Right lobe of liver (tissue), 6 donors: ENCODE measurements around the gene OPTC. TPM values are rescaled to one million over a fixed set of nuclear protein-coding genes. Genes with fewer than 3 reads are reported as not detected.

Source experiments
- ATAC-seq, 4 donors: fragments of 200-7000 bp; cut with Tn5 transposase; one replicate each; pipeline ENCODE4 v1.9.1; 2020; ENCODE audit warnings: mild to moderate bottlenecking in 4 of 4, moderate library complexity in 4 of 4
- DNase-seq, 3 donors: peaks; one replicate each; pipeline ENCODE4 v3.0.0-alpha.2; 2020
- H3K27ac ChIP-seq, 3 donors: fragments of 200-600 bp; one replicate each; pipeline ENCODE4 v1.8.0; 2022
- H3K27me3 ChIP-seq, 2 donors: fragments of 200-600 bp; one replicate each; pipeline ENCODE4 v1.8.0; 2022
- H3K36me3 ChIP-seq, 4 donors: fragments of 200-600 bp; sonication (generic) in 1 of 4; one replicate each; pipeline versions ENCODE4 v1.5.1 to v1.8.0; 2017 to 2022; ENCODE audit warnings: control low read depth in 1 of 4
- H3K4me1 ChIP-seq, 4 donors: fragments of 200-600 bp; sonication (generic) in 1 of 4; one replicate each; pipeline versions ENCODE4 v1.5.1 to v1.8.0; 2017 to 2022; ENCODE audit warnings: control low read depth in 1 of 4
- H3K4me3 ChIP-seq, 3 donors: fragments of 200-600 bp; one replicate each; pipeline ENCODE4 v1.8.0; 2022
- H3K9me3 ChIP-seq, 4 donors: fragments of 200-600 bp; sonication (generic) in 1 of 4; one replicate each; pipeline versions ENCODE4 v1.5.1 to v1.8.0; 2017 to 2022; ENCODE audit warnings: control low read depth in 1 of 4
- POLR2A ChIP-seq: fragments of 450-650 bp; IDR thresholded peaks from one replicate; pipeline ENCODE4 v1.6.1; 2017; ENCODE audit warnings: antibody characterized with exemption, mild to moderate bottlenecking
- WGBS: methylation state at CpG from one replicate; pipeline ENCODE4 v1.1.6; 2018; ENCODE audit warnings: low coverage, low lambda C conversion rate; ENCODE audit not compliant: insufficient coverage; ENCODE audit errors: missing lambda C conversion rate; 5-methylcytosine and 5-hydroxymethylcytosine counted together
- intact Hi-C, 2 donors: fragments of 100-400 bp; cut with DNase I; formaldehyde crosslinking; loops; one replicate each; pipeline versions ENCODE4 v1.11.2 to v1.14.1; 2022
- total RNA-seq, 6 experiments: library from RNA; depleted of rRNA in 2 of 6; stranded (reverse); fragments of >200 nt in 2 of 6; fragmentation: NEBNext Ultra II Directional in 3 of 6; extraction: Animal tissue kit (Norgen Biotek cat#: 25700) in 3 of 6; gene quantifications; one replicate each; pipeline versions ENCODE4 v1.1.0 to v1.2.4, GENCODE V29; 2016 to 2023
- TF ChIP-seq, protein P1 (sequence below), 4 donors: fragments of 200-600 bp in 3 of 4; fragments of 450-650 bp in 1 of 4; IDR thresholded peaks; one replicate each; pipeline versions ENCODE4 v1.5.1 to v1.8.0; 2016 to 2022; ENCODE audit warnings: antibody characterized with exemption in 4 of 4, mild to moderate bottlenecking in 2 of 4
- donor health status: DM: no; HTN: yes; CAD: no.
- donor health status: DM: no; HTN: no; CAD: no.
- donor health status: DM: no; HTN: no; CAD: no.
- donor health status: DM: no; HTN: yes; CAD: no.
- donor health status: DM: no; HTN: yes; CAD: no.

Gene OPTC
- total RNA-seq, 6 experiments from 2014 or later: not detected

DNA sequence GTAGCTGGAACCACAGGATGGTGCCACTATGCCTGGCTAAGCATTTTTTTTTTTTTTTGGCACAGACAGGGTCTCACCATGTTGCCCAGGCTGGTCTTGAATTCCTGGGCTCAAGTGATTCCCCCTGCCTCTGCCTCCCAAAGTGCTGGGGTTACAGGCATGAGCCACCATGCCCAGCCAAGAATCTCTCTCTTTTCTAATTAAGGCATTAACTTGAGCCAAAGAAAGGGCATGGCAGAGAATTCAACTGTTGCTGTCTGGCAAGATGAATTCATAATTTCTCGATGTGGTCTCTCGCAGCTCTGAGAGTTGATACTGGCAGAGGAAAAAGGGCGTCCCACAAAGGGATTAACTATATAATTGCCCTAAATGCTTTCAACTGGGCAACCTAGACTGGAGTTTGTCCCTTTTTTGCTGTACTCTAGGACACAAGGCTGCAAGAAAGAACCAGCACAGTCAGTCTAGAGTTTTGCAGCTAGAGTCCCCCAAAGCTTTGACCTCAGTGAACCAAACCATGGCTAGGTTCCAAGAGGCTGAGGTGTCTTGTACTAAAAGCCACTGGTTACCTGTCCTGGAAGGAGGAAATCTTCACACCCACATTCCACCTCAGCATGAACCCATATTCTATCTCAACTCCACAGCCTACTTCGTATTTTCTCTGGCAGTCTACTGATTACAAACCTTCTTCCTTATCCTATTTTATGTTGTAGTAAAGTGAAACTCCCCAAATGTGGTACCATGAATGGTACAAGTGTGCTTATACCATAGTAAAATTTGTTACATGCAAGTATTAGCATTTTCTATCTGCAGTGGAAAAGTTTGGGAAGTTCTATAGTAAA, 51.2 kb downstream of the OPTC start:
- Histone ChIP-seq H3K27me3 (no peaks in the 10 kb centered on the region), H3K4me3 (no peak overlapping the region), H3K9me3 (no peaks in the 10 kb centered on the region), H3K36me3 (no peaks in the 10 kb centered on the region), H3K27ac (no peak overlapping the region), H3K4me1 (peaks cover 0 to under 1% (median 0%) of the 10 kb centered on the region in 4 donors)
- no peak for TF ChIP-seq POLR2A
- TF ChIP-seq, protein P1, sequence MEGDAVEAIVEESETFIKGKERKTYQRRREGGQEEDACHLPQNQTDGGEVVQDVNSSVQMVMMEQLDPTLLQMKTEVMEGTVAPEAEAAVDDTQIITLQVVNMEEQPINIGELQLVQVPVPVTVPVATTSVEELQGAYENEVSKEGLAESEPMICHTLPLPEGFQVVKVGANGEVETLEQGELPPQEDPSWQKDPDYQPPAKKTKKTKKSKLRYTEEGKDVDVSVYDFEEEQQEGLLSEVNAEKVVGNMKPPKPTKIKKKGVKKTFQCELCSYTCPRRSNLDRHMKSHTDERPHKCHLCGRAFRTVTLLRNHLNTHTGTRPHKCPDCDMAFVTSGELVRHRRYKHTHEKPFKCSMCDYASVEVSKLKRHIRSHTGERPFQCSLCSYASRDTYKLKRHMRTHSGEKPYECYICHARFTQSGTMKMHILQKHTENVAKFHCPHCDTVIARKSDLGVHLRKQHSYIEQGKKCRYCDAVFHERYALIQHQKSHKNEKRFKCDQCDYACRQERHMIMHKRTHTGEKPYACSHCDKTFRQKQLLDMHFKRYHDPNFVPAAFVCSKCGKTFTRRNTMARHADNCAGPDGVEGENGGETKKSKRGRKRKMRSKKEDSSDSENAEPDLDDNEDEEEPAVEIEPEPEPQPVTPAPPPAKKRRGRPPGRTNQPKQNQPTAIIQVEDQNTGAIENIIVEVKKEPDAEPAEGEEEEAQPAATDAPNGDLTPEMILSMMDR (IDR thresholded peaks at IDR 0.05): no peak
- no peak for DNase-seq
- WGBS: 31% methylated on average over 3 of the region's 4 CpGs
- no peak for ATAC-seq
- intact Hi-C loops: no loop called here

DNA sequence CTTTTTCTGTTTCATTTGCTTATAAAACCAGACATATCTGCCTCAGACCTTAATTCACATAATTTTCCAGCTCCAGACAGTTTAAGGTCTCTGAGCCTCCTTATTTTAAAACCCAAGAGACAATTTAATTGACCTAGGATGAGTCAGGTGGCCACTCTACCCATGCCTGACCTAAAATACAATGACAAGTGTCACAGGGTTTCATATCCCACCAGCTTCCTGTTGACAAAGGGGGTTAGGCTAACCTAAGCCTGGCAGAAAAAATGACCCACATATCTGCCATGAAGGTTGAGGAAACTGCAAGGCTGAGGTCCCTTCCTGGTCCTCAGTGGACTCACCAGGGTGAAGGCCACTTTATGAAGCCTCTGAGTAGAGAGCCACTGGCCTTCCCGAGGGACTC, 52.3 kb downstream of the OPTC start:
- DNase-seq (no peak), ATAC-seq (no peak)
- TF ChIP-seq POLR2A: no peak
- TF ChIP-seq, protein P1 (IDR thresholded peaks at IDR 0.05): no peak
- WGBS: no CpG with 5 or more reads among the region's 1 CpG
- no peak overlapping the region for H3K27ac ChIP-seq
- intact Hi-C loops: no loop called here
- H3K27me3 ChIP-seq: no peaks in the 10 kb centered on the region
- no peak overlapping the region for H3K4me3 ChIP-seq
- H3K9me3 ChIP-seq: no peaks in the 10 kb centered on the region
- no peaks in the 10 kb centered on the region for H3K36me3 ChIP-seq
- no peaks in the 10 kb centered on the region for H3K4me1 ChIP-seq

DNA sequence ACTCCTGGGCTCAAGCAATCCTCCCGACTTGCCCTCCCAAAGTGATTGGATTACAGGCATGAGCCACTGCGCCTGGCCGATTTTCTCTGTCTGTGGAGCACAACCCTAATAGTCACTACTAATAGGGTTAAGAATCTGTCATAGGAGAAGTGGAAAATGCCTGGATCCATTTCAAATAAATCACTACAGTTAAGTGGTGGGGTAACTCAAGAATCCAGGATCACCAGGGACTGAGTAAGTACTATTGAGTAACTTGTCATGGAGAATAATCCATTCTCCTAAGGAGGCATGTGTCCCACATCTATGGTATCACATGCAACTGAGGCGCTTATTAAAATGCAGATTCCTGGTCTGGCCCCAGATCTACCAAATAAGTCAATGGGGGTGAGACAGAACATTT, 53.2 kb downstream of the OPTC start:
- Histone ChIP-seq H3K4me1 (no peaks in the 10 kb centered on the region), H3K9me3 (no peaks in the 10 kb centered on the region), H3K36me3 (no peaks in the 10 kb centered on the region), H3K27ac (no peak overlapping the region), H3K4me3 (no peak overlapping the region), H3K27me3 (no peaks in the 10 kb centered on the region)
- TF ChIP-seq, protein P1 (IDR thresholded peaks at IDR 0.05): no peak
- TF ChIP-seq POLR2A: no peak
- DNase-seq (no peak), ATAC-seq (no peak)
- intact Hi-C loops: no loop called here
- WGBS: 93% methylated on average over 4 of the region's 4 CpGs

DNA sequence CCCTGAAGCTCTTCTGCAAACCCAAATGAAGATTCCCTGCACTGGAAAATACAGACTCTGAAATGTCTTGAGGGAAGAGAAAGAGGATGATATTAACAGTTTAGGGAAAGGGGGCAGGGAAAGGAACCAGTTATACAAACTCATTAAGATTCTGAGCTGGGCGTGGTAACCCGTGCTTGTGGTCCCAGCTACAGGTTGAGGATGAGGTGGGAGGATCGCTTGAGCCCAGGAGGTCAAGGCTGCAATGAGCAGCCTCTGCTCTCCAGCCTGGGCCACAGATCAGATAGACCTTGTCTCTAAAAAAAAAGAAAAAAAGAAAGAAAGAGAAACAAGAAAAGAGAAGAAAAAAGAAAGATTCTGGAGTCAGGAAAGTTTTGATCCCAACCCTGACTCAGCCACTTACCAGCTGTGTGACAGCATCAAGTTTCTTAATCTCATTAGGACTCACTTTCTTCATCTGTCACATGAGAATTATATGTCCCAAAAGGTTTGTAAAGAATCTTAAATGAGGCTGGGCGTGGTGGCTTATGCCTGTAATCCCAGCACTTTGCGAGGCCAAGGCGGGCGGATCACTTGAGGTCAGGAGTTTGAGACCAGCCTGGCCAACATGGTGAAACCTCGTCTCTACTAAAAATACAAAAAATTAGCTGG, 53.9 kb downstream of the OPTC start:
- ATAC-seq (no peak), DNase-seq (no peak)
- H3K27ac ChIP-seq: no peak overlapping the region
- H3K4me1 ChIP-seq: no peaks in the 10 kb centered on the region
- intact Hi-C loops: no loop called here
- WGBS: 88% methylated on average over 8 of the region's 8 CpGs
- no peak for TF ChIP-seq POLR2A
- TF ChIP-seq, protein P1 (IDR thresholded peaks at IDR 0.05): no peak
- no peak overlapping the region for H3K4me3 ChIP-seq
- H3K36me3 ChIP-seq: no peaks in the 10 kb centered on the region
- H3K9me3 ChIP-seq: no peaks in the 10 kb centered on the region
- H3K27me3 ChIP-seq: no peaks in the 10 kb centered on the region
